Activated CD4-positive, alpha-beta T cell treated with anti-CD3 and anti-CD28 coated beads, Interleukin-2, amount 50 U/mL, for 16 hours (primary cell): ENCODE measurements around the gene SLC5A2.
A peak's percentile ranks its signal among the peaks of the same experiment; 100 is the strongest.

Experiments used
- DNase-seq: peaks from one replicate; pipeline ENCODE4 v3.0.0-alpha.2; 2020

The SLC5A2 gene

GRCh38 chr16:31460582-31461002 lies 22.3 kb upstream of the SLC5A2 start:
- peak; percentile 49 for DNase-seq

GRCh38 chr16:31461201-31461920 lies 21.6 kb upstream of the SLC5A2 start:
- DNase-seq, result no peak

- DNase-seq, result no peak
These were observed 20.8 kb upstream of the SLC5A2 start for GRCh38 chr16:31461921-31462804.

GRCh38 chr16:31464348-31464769 lies 18.6 kb upstream of the SLC5A2 start:
- no peak for DNase-seq

GRCh38 chr16:31464781-31465260 lies 18.1 kb upstream of the SLC5A2 start:
- DNase-seq, result no peak

- DNase-seq, result no peak
These were observed 17.0 kb upstream of the SLC5A2 start for GRCh38 chr16:31465788-31466370.

GRCh38 chr16:31466381-31466841 lies 16.5 kb upstream of the SLC5A2 start:
- no peak for DNase-seq

- DNase-seq, result no peak
These were observed 15.7 kb upstream of the SLC5A2 start for GRCh38 chr16:31467151-31467773.

GRCh38 chr16:31467858-31468257 lies 15.1 kb upstream of the SLC5A2 start:
- no peak for DNase-seq

GRCh38 chr16:31470615-31471014 lies 12.3 kb upstream of the SLC5A2 start:
- DNase-seq, result no peak

- DNase-seq, result no peak
These were observed 11.6 kb upstream of the SLC5A2 start for GRCh38 chr16:31471241-31471874.

- no peak for DNase-seq
These were observed 10.8 kb upstream of the SLC5A2 start, which contains the start of gene TGFB1I1 for GRCh38 chr16:31471875-31472708. Gene TGFB1I1, plus strand, starts transcription at chr16:31472152. Its CDS starts 37 bp downstream, at chr16:31472189.

GRCh38 chr16:31472709-31473203 lies 10.2 kb upstream of the SLC5A2 start:
- DNase-seq, result peak; percentile 35

GRCh38 chr16:31473264-31473984 lies 9.5 kb upstream of the SLC5A2 start:
- no peak for DNase-seq

- no peak for DNase-seq
These were observed 8.7 kb upstream of the SLC5A2 start for GRCh38 chr16:31474173-31474714.

- DNase-seq, result no peak
These were observed 7.9 kb upstream of the SLC5A2 start for GRCh38 chr16:31474773-31475738.

- DNase-seq, result no peak
These were observed 7.0 kb upstream of the SLC5A2 start for GRCh38 chr16:31475946-31476302.

GRCh38 chr16:31476303-31477219 lies 6.4 kb upstream of the SLC5A2 start:
- DNase-seq, result peak; percentile 84
